HL-60 (cell line): Measurements from ENCODE around the gene MICOS13.

Experiments
- CTCF ChIP-seq: IDR thresholded peaks from one replicate; pipeline ENCODE4 v1.5.1; 2011; ENCODE audit warnings: low read length, control low read depth, inconsistent platforms; ENCODE audit not compliant: insufficient read depth
- GABPA ChIP-seq: IDR thresholded peaks from 2 replicates; pipeline ENCODE4 v1.6.1; 2012; ENCODE audit warnings: low read depth
- POLR2AphosphoS5 ChIP-seq: IDR thresholded peaks from 2 replicates; pipeline ENCODE4 v1.6.1; 2012; ENCODE audit warnings: low read depth
- SPI1 ChIP-seq: IDR thresholded peaks from 2 replicates; pipeline ENCODE4 v1.6.1; 2012; ENCODE audit warnings: low read depth, mild to moderate bottlenecking, borderline replicate concordance
- TF ChIP-seq, protein P1 (sequence below): IDR thresholded peaks from 2 replicates; pipeline ENCODE4 v1.6.1; 2012; ENCODE audit warnings: low read depth; ENCODE audit not compliant: insufficient replicate concordance

GRCh38 chr19:5677580-5677979 is 2.7 kb downstream of the MICOS13 start:
- TF ChIP-seq, protein P1, sequence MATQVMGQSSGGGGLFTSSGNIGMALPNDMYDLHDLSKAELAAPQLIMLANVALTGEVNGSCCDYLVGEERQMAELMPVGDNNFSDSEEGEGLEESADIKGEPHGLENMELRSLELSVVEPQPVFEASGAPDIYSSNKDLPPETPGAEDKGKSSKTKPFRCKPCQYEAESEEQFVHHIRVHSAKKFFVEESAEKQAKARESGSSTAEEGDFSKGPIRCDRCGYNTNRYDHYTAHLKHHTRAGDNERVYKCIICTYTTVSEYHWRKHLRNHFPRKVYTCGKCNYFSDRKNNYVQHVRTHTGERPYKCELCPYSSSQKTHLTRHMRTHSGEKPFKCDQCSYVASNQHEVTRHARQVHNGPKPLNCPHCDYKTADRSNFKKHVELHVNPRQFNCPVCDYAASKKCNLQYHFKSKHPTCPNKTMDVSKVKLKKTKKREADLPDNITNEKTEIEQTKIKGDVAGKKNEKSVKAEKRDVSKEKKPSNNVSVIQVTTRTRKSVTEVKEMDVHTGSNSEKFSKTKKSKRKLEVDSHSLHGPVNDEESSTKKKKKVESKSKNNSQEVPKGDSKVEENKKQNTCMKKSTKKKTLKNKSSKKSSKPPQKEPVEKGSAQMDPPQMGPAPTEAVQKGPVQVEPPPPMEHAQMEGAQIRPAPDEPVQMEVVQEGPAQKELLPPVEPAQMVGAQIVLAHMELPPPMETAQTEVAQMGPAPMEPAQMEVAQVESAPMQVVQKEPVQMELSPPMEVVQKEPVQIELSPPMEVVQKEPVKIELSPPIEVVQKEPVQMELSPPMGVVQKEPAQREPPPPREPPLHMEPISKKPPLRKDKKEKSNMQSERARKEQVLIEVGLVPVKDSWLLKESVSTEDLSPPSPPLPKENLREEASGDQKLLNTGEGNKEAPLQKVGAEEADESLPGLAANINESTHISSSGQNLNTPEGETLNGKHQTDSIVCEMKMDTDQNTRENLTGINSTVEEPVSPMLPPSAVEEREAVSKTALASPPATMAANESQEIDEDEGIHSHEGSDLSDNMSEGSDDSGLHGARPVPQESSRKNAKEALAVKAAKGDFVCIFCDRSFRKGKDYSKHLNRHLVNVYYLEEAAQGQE = no peak
- TF ChIP-seq CTCF (no peak), POLR2AphosphoS5 (no peak), GABPA (no peak), SPI1 (no peak)
